SH-SY5Y (cell line): ENCODE results near the gene ADAMTSL5.

ENCODE experiments used
- GATA2 ChIP-seq: IDR thresholded peaks from 2 replicates; pipeline ENCODE4 v1.6.1; 2011; ENCODE audit warnings: mild to moderate bottlenecking, low read depth, low read length
- GATA3 ChIP-seq: IDR thresholded peaks from 2 replicates; pipeline ENCODE4 v1.6.1; 2011; ENCODE audit warnings: low read depth, mild to moderate bottlenecking, low read length, moderate library complexity

GRCh38 chr19:1532003-1532402 lies 19.2 kb upstream of the ADAMTSL5 start:
- TF ChIP-seq GATA3 (no peak), GATA2 (no peak)
